ENCODE measurements around the gene REEP3.

REEP3 gene

GRCh38 chr10:63627396-63627795 lies 106.2 kb downstream of the REEP3 start:
- no peak for TF ChIP-seq CTCF (IDR thresholded peaks at IDR 0.05; ENCODE audit: low read length)
- TF ChIP-seq EZH2phosphoT487 (IDR thresholded peaks at IDR 0.05; ENCODE audit: low read length): no peak
- no peak for TF ChIP-seq EZH2 (optimal IDR thresholded peaks at IDR 0.05; ENCODE audit: low read depth, low read length)
- Histone ChIP-seq H3K79me2 (ENCODE audit: low read length) (no peaks in the 10 kb centered on the region), H3K4me2 (ENCODE audit: low read depth, low read length) (peak overlapping the region; percentile 95; the same call in 1 of the 2 replicates), H3K4me3 (ENCODE audit: low read length) (no peak overlapping the region), H3K27me3 (replicated peaks; ENCODE audit: insufficient read depth, low read length) (no peaks in the 10 kb centered on the region; the same call in 1 of the 2 replicates), H3K4me1 (ENCODE audit: low read length) (peaks cover 17% of the 10 kb centered on the region), H3F3A (ENCODE audit: insufficient read depth, low read length) (peaks cover 23% of the 10 kb centered on the region), H2AFZ (ENCODE audit: low read length) (no peak overlapping the region), H3K9me3 (replicated peaks; ENCODE audit: insufficient read depth, low read length) (no peaks in the 10 kb centered on the region), H3K9ac (ENCODE audit: low read length) (no peak overlapping the region), H3K36me3 (replicated peaks; ENCODE audit: insufficient read depth, low read length) (no peaks in the 10 kb centered on the region), H3K27ac (ENCODE audit: low read length) (no peak overlapping the region), H3K9me2 (replicated peaks; ENCODE audit: insufficient read depth, low read length) (no peaks in the 10 kb centered on the region), H4K20me1 (ENCODE audit: insufficient read depth, low read length) (no peaks in the 10 kb centered on the region)
- DNase-seq: no peak

- H3K4me3 ChIP-seq (ENCODE audit: low read length): peak overlapping the region; percentile 75
- no peaks in the 10 kb centered on the region for H3K79me2 ChIP-seq (ENCODE audit: low read length)
- H2AFZ ChIP-seq (ENCODE audit: low read length): peak overlapping the region; percentile 64
- H3K9ac ChIP-seq (ENCODE audit: low read length): peak overlapping the region; percentile 64; the same call in 1 of the 2 replicates
- DNase-seq: no peak
- no peaks in the 10 kb centered on the region for H4K20me1 ChIP-seq (ENCODE audit: insufficient read depth, low read length)
- peak overlapping the region; percentile 86; the same call in 1 of the 2 replicates for H3K27ac ChIP-seq (ENCODE audit: low read length)
- no peaks in the 10 kb centered on the region for H3K9me2 ChIP-seq (replicated peaks; ENCODE audit: insufficient read depth, low read length)
- no peaks in the 10 kb centered on the region for H3K36me3 ChIP-seq (replicated peaks; ENCODE audit: insufficient read depth, low read length)
- peak overlapping the region; percentile 95 for H3K4me2 ChIP-seq (ENCODE audit: low read depth, low read length)
- peaks cover 17% of the 10 kb centered on the region for H3K4me1 ChIP-seq (ENCODE audit: low read length)
- peaks cover 23% of the 10 kb centered on the region for H3F3A ChIP-seq (ENCODE audit: insufficient read depth, low read length)
- H3K27me3 ChIP-seq (replicated peaks; ENCODE audit: insufficient read depth, low read length): no peaks in the 10 kb centered on the region; the same call in 1 of the 2 replicates
- H3K9me3 ChIP-seq (replicated peaks; ENCODE audit: insufficient read depth, low read length): no peaks in the 10 kb centered on the region
- TF ChIP-seq CTCF (IDR thresholded peaks at IDR 0.05; ENCODE audit: low read length) (no peak), EZH2 (optimal IDR thresholded peaks at IDR 0.05; ENCODE audit: low read depth, low read length) (no peak), EZH2phosphoT487 (IDR thresholded peaks at IDR 0.05; ENCODE audit: low read length) (no peak)
Observed at GRCh38 chr10:63627881-63628296, 106.7 kb downstream of the REEP3 start.

- Histone ChIP-seq H3K27me3 (replicated peaks; ENCODE audit: insufficient read depth, low read length) (no peaks in the 10 kb centered on the region; the same call in 1 of the 2 replicates), H3K4me3 (ENCODE audit: low read length) (peak overlapping the region; percentile 75), H3K9ac (ENCODE audit: low read length) (peak overlapping the region; percentile 64), H4K20me1 (ENCODE audit: insufficient read depth, low read length) (no peaks in the 10 kb centered on the region), H2AFZ (ENCODE audit: low read length) (peak overlapping the region; percentile 64), H3K36me3 (replicated peaks; ENCODE audit: insufficient read depth, low read length) (no peaks in the 10 kb centered on the region), H3K4me2 (ENCODE audit: low read depth, low read length) (peak overlapping the region; percentile 95), H3K9me2 (replicated peaks; ENCODE audit: insufficient read depth, low read length) (no peaks in the 10 kb centered on the region), H3K27ac (ENCODE audit: low read length) (peak overlapping the region; percentile 86), H3F3A (ENCODE audit: insufficient read depth, low read length) (peaks cover 23% of the 10 kb centered on the region), H3K4me1 (ENCODE audit: low read length) (peaks cover 17% of the 10 kb centered on the region), H3K79me2 (ENCODE audit: low read length) (no peaks in the 10 kb centered on the region), H3K9me3 (replicated peaks; ENCODE audit: insufficient read depth, low read length) (no peaks in the 10 kb centered on the region)
- peak; percentile 77 for DNase-seq
- TF ChIP-seq CTCF (IDR thresholded peaks at IDR 0.05; ENCODE audit: low read length) (no peak), EZH2phosphoT487 (IDR thresholded peaks at IDR 0.05; ENCODE audit: low read length) (no peak), EZH2 (optimal IDR thresholded peaks at IDR 0.05; ENCODE audit: low read depth, low read length) (no peak)
Observed at GRCh38 chr10:63628526-63629362, 107.5 kb downstream of the REEP3 start.

All from MM.1S (cell line).